NCI-H2081 (cell line): ENCODE results near the gene CSGALNACT2.

Experiments used
- DNase-seq, 2 experiments: peaks; one replicate each; lab custom pipeline; 2025; lab: John Stamatoyannopoulos, UW

The CSGALNACT2 gene

GRCh38 chr10:43186150-43186549 is 47.9 kb downstream of the CSGALNACT2 start:
- no peak for DNase-seq

GRCh38 chr10:43187213-43187612 is 49.0 kb downstream of the CSGALNACT2 start:
- DNase-seq: no peak

- no peak for DNase-seq
Measured at GRCh38 chr10:43188702-43189101, 50.5 kb downstream of the CSGALNACT2 start.

DNA sequence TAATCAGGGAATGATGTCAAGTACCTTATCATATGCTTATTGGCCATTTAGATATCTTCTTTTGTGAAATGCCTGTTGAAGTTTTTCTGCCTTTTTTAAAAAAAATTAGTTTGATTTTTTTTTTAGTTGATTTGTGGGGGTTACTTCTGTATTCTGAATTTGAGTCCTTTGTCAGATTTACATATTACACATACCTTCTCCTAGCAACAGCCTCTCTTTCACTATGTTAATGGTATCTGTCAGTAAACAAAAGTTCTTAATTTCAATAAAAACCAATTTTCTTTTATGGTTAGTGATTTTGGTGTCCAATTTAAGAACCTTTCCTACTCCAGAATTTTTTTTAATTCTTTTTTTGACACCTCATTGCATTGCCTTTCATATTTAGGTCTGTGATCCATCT is 52.0 kb downstream of the CSGALNACT2 start:
- no peak for DNase-seq

DNA sequence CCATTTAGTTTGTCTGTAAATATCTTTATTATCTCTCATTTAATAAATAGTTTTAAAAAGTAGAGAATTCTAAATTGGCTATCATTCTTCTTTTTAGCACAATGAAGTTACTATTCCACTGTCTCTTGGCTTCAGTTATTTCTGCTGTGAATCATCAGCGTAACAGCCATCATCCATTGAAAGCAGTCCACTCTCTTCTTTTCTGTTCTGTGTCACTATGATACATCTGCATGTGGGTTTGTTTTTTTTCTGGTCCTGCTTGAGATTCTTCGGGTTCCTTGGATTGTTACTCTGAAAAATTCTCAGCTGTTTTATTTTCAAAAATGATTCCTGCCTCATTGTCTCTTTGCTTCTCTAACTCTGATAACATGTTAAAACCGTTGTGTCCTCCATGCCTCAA is 52.5 kb downstream of the CSGALNACT2 start:
- DNase-seq: no peak

GRCh38 chr10:43192884-43193283 is 54.6 kb downstream of the CSGALNACT2 start:
- no peak for DNase-seq

- DNase-seq: no peak
Measured at GRCh38 chr10:43193496-43194080, 55.3 kb downstream of the CSGALNACT2 start.

- no peak for DNase-seq
Measured at GRCh38 chr10:43194266-43194665, 56.0 kb downstream of the CSGALNACT2 start.

- no peak for DNase-seq
Measured at GRCh38 chr10:43194859-43195258, 56.6 kb downstream of the CSGALNACT2 start.

DNA sequence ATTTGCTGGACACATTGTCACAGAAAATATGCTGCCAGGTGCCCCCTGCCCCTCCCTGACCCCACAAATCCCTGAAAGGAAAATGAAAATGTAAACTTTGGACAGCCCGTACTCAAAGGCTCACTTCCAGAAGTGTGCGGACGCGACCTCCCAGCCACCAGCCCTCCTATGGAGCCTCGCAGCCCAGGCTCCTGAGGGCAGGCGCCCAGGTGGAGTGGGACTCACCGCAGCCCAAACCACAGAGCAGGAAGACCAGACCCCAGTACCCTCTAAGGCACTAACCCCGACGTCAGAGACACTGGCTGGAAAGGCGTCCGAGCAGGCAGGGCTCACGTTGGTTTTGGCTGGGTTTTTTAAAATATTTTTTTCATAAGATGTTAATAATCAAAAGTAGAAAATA is 57.3 kb downstream of the CSGALNACT2 start:
- no peak for DNase-seq

- DNase-seq: no peak
Measured at GRCh38 chr10:43196131-43196980, 58.1 kb downstream of the CSGALNACT2 start.

GRCh38 chr10:43196981-43197833 is 59.0 kb downstream of the CSGALNACT2 start:
- no peak for DNase-seq

- no peak for DNase-seq
Measured at GRCh38 chr10:43197834-43198681, 59.8 kb downstream of the CSGALNACT2 start.

DNA sequence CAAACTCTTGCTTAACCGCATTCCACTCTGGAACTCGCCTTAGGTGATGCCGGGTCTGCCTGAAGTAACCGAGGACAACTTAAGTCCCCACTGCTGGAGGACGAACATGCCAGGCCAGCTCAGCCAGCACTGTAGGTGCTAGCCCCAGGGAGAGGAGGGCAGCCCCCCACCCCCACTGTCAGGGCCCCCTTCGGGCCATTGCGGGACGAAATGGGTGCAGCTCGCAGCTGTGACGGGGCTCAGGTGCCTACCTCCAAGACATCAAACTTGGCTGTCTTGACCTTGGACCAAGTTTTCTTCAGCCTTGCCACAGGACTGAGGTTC is 60.4 kb downstream of the CSGALNACT2 start:
- DNase-seq: no peak

- DNase-seq: no peak
Measured at GRCh38 chr10:43199088-43199683, 60.9 kb downstream of the CSGALNACT2 start.

DNA sequence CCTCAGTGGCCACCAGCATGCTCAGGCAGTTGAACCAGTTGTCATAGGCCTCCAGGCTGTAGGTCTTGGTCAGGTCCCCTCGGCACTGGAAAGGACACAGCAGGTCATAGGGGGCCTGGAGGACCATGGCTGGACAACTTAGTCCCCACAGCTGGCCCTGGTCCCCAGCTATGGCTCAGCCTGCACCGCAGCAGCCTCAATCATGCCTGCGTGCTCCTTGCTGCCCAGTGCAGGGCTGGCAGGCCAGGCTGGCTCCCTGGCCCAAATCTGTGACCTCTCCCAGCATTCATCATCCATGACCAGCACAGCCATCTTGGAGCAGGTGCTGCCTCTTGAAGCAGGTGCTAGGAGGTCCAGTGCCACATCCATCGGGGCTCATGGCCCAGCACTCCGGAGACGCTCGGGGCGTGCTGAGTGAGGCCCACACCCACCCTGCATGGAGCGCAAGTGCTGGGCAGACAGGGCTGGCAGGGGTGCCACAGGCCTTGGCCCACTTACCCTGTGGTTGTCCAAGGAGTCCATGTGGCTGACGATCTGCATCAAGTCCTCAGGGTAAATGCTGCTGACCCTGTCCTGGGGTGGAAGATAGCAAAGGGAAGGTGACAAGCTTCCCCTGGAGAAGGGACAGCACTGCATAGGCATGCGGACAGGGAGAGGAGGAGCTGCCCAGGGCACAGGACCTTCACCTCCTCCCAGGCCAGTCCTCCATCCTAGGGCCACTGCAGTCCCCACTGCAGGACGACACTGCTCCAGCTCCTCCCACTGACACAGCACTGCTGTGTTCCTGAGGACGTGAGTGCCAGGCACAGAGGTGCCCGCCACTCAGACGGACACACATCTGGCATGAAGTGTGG is 61.7 kb downstream of the CSGALNACT2 start:
- no peak for DNase-seq

DNA sequence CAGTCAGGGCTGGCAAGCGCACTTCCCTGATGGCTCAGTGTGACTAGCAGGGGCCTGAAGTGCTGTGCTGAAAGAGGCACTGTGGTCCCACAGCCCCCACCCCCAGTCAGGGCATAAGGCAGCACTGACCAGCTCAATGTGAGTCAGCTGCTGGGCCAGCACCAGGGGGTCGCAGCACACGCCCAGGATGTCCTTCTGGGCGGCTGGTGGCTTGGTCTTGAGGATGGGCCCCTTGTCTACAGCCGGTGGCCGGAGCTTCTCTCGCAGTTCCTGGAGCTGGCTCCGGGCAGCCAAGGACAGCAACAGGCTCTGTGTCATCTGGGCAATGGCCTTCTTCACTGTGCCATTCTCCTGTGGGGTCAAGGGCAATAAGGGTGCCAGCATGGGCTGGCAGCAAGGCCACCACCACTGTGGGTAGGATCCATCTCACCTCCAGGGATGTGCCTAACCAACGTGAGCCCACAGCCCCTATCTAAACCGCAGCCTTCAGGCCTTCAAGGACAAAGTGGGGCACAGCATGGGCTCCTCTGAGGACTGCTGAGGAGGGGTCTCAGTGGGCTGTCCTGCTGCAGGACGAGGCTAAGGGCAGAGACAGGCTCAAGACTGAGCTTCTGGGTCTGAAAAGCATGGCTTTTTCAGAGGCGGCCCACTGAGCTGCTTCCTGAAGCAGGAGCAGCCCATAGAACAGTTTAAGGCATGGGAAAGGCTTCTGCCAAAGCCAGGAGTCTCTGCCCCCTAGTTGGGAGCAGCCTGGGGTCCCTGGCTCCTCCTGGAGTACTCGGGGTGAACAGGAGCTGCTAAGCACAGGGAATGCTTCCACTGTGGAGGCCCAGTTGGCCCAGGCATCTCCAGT is 62.5 kb downstream of the CSGALNACT2 start:
- no peak for DNase-seq

DNA sequence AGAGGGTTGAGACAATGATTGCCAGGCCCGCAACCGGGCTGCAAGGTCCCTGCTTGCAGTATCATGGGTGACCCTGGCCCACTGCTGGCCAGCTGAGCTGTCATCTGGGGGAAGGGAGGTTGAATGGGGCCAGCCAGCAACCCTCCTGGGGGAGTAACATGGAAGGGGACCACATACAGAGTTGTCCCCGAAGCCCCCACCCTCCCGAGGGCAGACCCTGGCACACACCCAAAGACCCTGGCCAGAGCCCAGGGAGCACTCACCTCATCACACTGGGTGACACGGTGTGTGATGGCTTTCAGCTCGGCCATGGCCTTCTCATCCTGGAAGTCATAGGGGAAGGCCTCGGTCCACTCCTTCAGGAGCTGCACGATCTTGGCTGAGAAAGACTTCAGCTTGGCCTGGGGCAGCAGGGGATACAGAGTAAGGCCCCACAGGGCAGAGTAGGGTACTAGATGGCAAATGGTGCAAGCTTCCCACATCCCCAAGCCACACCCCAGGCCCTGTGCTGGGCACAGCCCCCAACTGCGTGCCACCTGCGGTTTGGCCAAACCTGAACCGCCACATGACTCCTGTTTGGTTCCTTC is 63.4 kb downstream of the CSGALNACT2 start:
- DNase-seq: no peak

GRCh38 chr10:43202224-43202656 is 64.0 kb downstream of the CSGALNACT2 start:
- DNase-seq: no peak
